HEK293 (cell line): ENCODE results near the gene TM9SF1.

Experiments
- CTCF ChIA-PET: fragments of 350-600 bp; formaldehyde crosslinking; extraction: SDS; loops from one replicate; lab custom pipeline; 2021; ENCODE audit warnings: antibody characterized with exemption; lab: Yijun Ruan, JAX
- POLR2A ChIA-PET: fragments of 300-600 bp; formaldehyde crosslinking; extraction: SDS; loops from one replicate; lab custom pipeline; 2020; ENCODE audit warnings: antibody characterized with exemption, inconsistent platforms; lab: Yijun Ruan, JAX
- H3K27ac ChIP-seq: fragments of 200-500 bp; sonication (Bioruptor generic); 2 replicates; pipeline ENCODE4 v1.5.1; 2014; ENCODE audit warnings: low read depth, low read length, control low read depth, inconsistent platforms; ENCODE audit errors: extremely low read depth
- H3K36me3 ChIP-seq, 2 experiments: fragments of 200-500 bp in 1 of 2; sonication (Bioruptor generic) in 1 of 2; 1 replicate in 1 of 2; 2 replicates in 1 of 2; pipeline ENCODE4 v1.5.1; 2014 to 2017; ENCODE audit warnings: inconsistent platforms in 2 of 2, low read length in 2 of 2; ENCODE audit not compliant: control insufficient read depth in 2 of 2, insufficient read depth in 1 of 2
- H3K4me1 ChIP-seq: fragments of 200-500 bp; sonication (Bioruptor generic); 2 replicates; pipeline ENCODE4 v1.5.1; 2014; ENCODE audit warnings: mild to moderate bottlenecking, low read length, inconsistent platforms; ENCODE audit not compliant: control insufficient read depth, insufficient read depth
- H3K4me3 ChIP-seq: 2 replicates; pipeline ENCODE4 v1.5.1; 2011; ENCODE audit warnings: low read depth, mild to moderate bottlenecking, control low read depth, low read length, moderate library complexity
- H3K9me3 ChIP-seq: fragments of 200-500 bp; sonication (Bioruptor generic); 2 replicates; pipeline ENCODE4 v1.5.1; 2014; ENCODE audit warnings: low read depth, low read length, inconsistent platforms; ENCODE audit not compliant: control insufficient read depth, insufficient read depth
- FEZF1 ChIP-seq: fragments of 450-650 bp; formaldehyde crosslinking; IDR thresholded peaks from 2 replicates; pipeline ENCODE4 v1.5.1; 2016; ENCODE audit warnings: missing biosample characterization, missing genetic modification characterization
- GLI4 ChIP-seq: fragments of 450-650 bp; formaldehyde crosslinking; IDR thresholded peaks from 2 replicates; pipeline ENCODE4 v1.5.1; 2016; ENCODE audit warnings: missing biosample characterization, missing genetic modification characterization
- GLIS2 ChIP-seq: fragments of 450-650 bp; formaldehyde crosslinking; IDR thresholded peaks from 2 replicates; pipeline ENCODE4 v1.5.1; 2016; ENCODE audit warnings: missing biosample characterization, missing genetic modification characterization
- KLF7 ChIP-seq: fragments of 450-650 bp; formaldehyde crosslinking; IDR thresholded peaks from 2 replicates; pipeline ENCODE4 v1.5.1; 2016; ENCODE audit warnings: missing biosample characterization, missing genetic modification characterization, borderline replicate concordance
- KLF9 ChIP-seq: fragments of 450-650 bp; formaldehyde crosslinking; IDR thresholded peaks from 2 replicates; pipeline ENCODE4 v1.5.1; 2016; ENCODE audit warnings: missing biosample characterization, missing genetic modification characterization, low read depth
- SALL2 ChIP-seq: fragments of 450-650 bp; formaldehyde crosslinking; IDR thresholded peaks from 2 replicates; pipeline ENCODE4 v1.5.0; 2017; ENCODE audit warnings: missing biosample characterization, mild to moderate bottlenecking, missing genetic modification characterization, borderline replicate concordance
- WT1 ChIP-seq: fragments of 450-650 bp; formaldehyde crosslinking; IDR thresholded peaks from 2 replicates; pipeline ENCODE4 v1.5.1; 2016; ENCODE audit warnings: missing biosample characterization, missing genetic modification characterization
- ZBTB17 ChIP-seq: fragments of 450-650 bp; formaldehyde crosslinking; IDR thresholded peaks from 2 replicates; pipeline ENCODE4 v1.5.1; 2016; ENCODE audit warnings: missing biosample characterization, missing genetic modification characterization
- ZFP3 ChIP-seq: fragments of 450-650 bp; formaldehyde crosslinking; IDR thresholded peaks from 2 replicates; pipeline ENCODE4 v1.5.1; 2016; ENCODE audit warnings: low read depth, missing biosample characterization, missing genetic modification characterization
- ZNF2 ChIP-seq: fragments of 450-650 bp; formaldehyde crosslinking; IDR thresholded peaks from 2 replicates; pipeline ENCODE4 v1.5.1; 2016; ENCODE audit warnings: missing biosample characterization, missing genetic modification characterization
- ZNF555 ChIP-seq: fragments of 450-650 bp; formaldehyde crosslinking; conservative IDR thresholded peaks from 2 replicates; pipeline ENCODE4 v1.5.1; 2017; ENCODE audit warnings: missing biosample characterization, mild to moderate bottlenecking, missing genetic modification characterization, inconsistent platforms
- ZNF561 ChIP-seq: fragments of 450-650 bp; IDR thresholded peaks from 2 replicates; pipeline ENCODE4 v1.5.1; 2018; ENCODE audit warnings: missing biosample characterization, missing genetic modification characterization, borderline replicate concordance
- ZNF658 ChIP-seq: fragments of 450-650 bp; formaldehyde crosslinking; IDR thresholded peaks from 2 replicates; pipeline ENCODE4; 2016; ENCODE audit warnings: missing biosample characterization, missing genetic modification characterization
- ZNF837 ChIP-seq: fragments of 450-650 bp; formaldehyde crosslinking; IDR thresholded peaks from 2 replicates; pipeline ENCODE4 v1.5.1; 2016; ENCODE audit warnings: missing biosample characterization, missing genetic modification characterization
- TF ChIP-seq, protein P1 (sequence below): fragments of 450-650 bp; formaldehyde crosslinking; IDR thresholded peaks from 2 replicates; pipeline ENCODE4 v1.5.1; 2016; ENCODE audit warnings: missing biosample characterization, missing genetic modification characterization
- TF ChIP-seq, protein P2 (sequence below): fragments of 450-650 bp; formaldehyde crosslinking; optimal IDR thresholded peaks from 2 replicates; pipeline ENCODE3; 2016; ENCODE audit warnings: missing biosample characterization, mild to moderate bottlenecking, missing genetic modification characterization
- TF ChIP-seq, protein P3 (sequence below): fragments of 450-650 bp; formaldehyde crosslinking; IDR thresholded peaks from 2 replicates; pipeline ENCODE4 v1.5.1; 2016; ENCODE audit warnings: missing biosample characterization, missing genetic modification characterization

The TM9SF1 gene

DNA sequence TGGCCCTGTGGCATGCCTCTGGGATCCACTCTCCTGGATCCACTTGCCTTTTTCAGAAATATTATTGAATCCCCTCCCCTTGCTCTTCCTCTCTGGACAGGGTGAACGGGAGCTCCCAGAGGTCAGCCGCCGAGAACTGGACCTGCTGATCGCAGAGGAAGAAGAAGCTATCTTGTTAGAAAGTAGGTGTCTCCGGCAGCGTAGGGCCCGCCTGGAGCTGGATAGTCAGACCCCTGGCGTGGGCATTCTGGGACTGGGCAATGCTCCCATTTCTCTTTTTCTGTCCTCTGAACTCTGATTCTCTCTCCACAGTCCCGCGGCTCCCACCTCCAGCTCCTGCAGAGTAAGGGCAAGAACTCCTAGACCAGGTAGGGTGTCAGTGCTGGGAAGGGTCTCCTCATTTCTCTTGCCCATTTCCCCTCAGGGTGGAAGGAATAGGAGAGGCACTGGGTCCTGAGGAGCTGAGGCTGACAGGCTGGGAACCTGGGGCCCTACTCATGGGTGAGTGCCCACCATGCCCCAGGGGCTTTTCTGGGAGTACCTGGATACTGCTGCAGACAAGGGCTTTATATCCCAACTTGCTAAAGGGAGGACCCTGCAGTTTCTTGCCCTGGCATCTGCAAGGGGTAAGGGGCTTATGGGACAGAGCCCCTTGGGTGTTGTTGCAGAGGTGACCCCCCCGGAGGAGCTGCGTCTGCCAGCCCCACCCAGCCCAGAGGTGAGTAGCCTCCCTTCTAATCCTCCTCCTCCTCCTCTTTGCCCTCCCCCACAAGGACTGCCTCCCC is 18.0 kb downstream of the TM9SF1 start:
- H3K27ac ChIP-seq, result 0 out of 2 replicates have a peak overlapping the region, but pooled peaks have one; percentile 9
- ChIA-PET CTCF (no interaction called here), POLR2A (interaction anchor here (0.9 to 1.3 kb wide), 3 partner anchors 16 to 62 kb away, joined by 3 to 4 read pairs (median 4); partner anchors contain the start of genes DCAF11, IRF9, NRL and RNF31)
- no peaks in the 10 kb centered on the region for H3K9me3 ChIP-seq
- no peak overlapping the region for H3K4me3 ChIP-seq
- H3K36me3 ChIP-seq, result peaks cover 0 to 61% of the 10 kb centered on the region in 2 experiments; a peak in 2 of 3 replicates
- H3K4me1 ChIP-seq, result no peaks in the 10 kb centered on the region
- TF ChIP-seq ZNF837 (no peak), ZNF555 (tag by site-specific recombination) (no peak), ZBTB17 (tag by site-specific recombination) (no peak), KLF9 (tag by site-specific recombination) (no peak), ZNF2 (no peak), KLF7 (tag by site-specific recombination) (no peak), ZNF658 (tag by site-specific recombination) (no peak), GLIS2 (no peak), ZFP3 (tag by site-specific recombination) (no peak), GLI4 (tag by site-specific recombination) (no peak), WT1 (tag by site-specific recombination) (no peak), FEZF1 (tag by site-specific recombination) (no peak)
- TF ChIP-seq, protein P1, sequence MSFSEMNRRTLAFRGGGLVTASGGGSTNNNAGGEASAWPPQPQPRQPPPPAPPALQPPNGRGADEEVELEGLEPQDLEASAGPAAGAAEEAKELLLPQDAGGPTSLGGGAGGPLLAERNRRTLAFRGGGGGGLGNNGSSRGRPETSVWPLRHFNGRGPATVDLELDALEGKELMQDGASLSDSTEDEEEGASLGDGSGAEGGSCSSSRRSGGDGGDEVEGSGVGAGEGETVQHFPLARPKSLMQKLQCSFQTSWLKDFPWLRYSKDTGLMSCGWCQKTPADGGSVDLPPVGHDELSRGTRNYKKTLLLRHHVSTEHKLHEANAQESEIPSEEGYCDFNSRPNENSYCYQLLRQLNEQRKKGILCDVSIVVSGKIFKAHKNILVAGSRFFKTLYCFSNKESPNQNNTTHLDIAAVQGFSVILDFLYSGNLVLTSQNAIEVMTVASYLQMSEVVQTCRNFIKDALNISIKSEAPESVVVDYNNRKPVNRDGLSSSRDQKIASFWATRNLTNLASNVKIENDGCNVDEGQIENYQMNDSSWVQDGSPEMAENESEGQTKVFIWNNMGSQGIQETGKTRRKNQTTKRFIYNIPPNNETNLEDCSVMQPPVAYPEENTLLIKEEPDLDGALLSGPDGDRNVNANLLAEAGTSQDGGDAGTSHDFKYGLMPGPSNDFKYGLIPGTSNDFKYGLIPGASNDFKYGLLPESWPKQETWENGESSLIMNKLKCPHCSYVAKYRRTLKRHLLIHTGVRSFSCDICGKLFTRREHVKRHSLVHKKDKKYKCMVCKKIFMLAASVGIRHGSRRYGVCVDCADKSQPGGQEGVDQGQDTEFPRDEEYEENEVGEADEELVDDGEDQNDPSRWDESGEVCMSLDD, result no peak
- TF ChIP-seq, protein P2, sequence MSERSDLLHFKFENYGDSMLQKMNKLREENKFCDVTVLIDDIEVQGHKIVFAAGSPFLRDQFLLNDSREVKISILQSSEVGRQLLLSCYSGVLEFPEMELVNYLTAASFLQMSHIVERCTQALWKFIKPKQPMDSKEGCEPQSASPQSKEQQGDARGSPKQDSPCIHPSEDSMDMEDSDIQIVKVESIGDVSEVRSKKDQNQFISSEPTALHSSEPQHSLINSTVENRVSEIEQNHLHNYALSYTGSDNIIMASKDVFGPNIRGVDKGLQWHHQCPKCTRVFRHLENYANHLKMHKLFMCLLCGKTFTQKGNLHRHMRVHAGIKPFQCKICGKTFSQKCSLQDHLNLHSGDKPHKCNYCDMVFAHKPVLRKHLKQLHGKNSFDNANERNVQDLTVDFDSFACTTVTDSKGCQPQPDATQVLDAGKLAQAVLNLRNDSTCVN (tag by site-specific recombination), result no peak

DNA sequence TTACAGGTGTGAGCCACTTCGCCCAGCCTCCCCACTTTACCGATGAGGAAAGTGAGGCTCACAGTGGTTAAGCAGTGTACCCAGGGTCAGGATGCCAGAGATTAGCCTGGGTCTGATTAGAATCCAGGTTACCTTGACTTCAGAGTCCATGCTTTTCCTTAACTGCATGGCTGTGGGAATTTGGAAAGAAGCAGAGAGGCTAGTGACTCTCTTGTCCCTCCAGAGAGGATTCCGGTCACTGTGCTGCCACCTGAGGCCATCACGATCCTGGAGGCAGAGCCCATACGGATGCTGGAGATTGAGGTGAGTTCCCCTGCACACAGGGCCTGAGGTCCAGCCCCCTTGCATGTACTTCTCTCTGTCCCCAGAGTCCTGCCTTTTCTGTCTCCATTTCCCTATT is 18.6 kb downstream of the TM9SF1 start:
- ChIA-PET CTCF (no interaction called here), POLR2A (interaction anchor here (0.9 kb wide), 1 partner anchor 40 kb away, joined by 4 read pairs; the partner anchor contains the start of gene PSME1)
- H3K27ac ChIP-seq, result 0 out of 2 replicates have a peak overlapping the region, but pooled peaks have one; percentile 9
- no peaks in the 10 kb centered on the region for H3K9me3 ChIP-seq
- peaks cover 0 to 54% of the 10 kb centered on the region in 2 experiments; a peak in 2 of 3 replicates for H3K36me3 ChIP-seq
- H3K4me1 ChIP-seq, result no peaks in the 10 kb centered on the region
- H3K4me3 ChIP-seq, result no peak overlapping the region
- TF ChIP-seq SALL2 (tag by site-specific recombination), result no peak
- TF ChIP-seq, protein P3, sequence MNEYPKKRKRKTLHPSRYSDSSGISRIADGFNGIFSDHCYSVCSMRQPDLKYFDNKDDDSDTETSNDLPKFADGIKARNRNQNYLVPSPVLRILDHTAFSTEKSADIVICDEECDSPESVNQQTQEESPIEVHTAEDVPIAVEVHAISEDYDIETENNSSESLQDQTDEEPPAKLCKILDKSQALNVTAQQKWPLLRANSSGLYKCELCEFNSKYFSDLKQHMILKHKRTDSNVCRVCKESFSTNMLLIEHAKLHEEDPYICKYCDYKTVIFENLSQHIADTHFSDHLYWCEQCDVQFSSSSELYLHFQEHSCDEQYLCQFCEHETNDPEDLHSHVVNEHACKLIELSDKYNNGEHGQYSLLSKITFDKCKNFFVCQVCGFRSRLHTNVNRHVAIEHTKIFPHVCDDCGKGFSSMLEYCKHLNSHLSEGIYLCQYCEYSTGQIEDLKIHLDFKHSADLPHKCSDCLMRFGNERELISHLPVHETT (tag by site-specific recombination), result no peak
- TF ChIP-seq ZNF561 (tag by site-specific recombination), result no peak
